Measurements from ENCODE around the gene CDK15.
"Not testable (repeated sequence)": the region's sequence is repeated elsewhere in the genome, so short reads cannot be mapped to it uniquely, and the experiment has no call there.

Gene CDK15

DNA sequence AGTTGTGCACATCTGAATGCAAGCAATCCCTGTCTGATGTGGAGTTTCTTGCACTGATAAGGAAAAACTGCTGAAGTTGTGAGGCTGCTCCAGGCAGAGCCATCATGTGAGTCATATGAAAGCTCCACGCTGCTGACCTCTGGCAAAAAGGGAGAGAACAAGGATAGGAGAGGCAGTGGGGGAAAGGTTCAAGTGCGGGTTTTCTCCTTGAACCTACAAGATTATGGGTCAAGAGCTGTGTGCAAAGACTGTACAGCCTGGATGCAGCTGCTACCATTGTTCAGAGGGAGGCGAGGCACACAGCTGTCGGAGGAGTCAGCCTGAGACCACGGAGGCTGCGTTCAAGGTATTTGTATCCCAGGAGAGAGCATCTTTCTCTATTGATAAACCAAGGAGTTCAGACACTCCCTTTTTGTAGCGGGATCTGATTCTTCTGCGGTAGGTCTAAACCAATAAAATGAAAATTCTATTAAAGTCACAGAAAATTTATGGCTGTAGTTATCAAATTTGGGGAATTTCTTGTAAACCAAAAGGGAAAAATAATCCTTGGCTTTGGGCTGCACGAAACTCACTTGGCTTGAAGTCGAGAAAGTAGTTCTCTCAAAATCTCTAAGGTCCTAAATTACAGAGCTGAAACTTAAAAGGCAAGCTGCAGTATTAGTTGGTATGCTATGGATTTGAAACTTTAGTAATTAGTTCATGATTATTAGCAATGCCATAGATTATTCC lies at the start of gene CDK15:
TSS of gene CDK15 (plus strand) at position 96 of the 729 bp plus-strand sequence. CDS start at position 224, 128 bp downstream.
- no peak for DNase-seq

DNA sequence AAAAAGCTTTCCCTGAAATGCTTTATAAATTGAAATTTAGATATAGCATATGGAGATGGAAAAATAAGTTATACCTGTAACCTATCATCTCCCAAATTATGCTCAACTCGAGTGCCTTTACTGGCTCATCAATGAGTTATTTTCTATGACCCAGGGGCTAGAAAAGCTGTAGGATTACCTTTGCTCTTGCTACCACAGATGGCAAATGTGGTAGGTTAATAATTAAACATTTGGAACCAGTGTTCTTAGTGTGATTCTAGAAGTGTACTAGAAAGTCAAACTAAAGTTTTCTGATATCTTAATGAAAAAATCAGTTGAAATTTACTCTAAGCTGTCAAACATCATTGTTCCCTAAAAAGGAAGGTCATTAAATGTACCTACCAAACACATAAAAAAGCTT lies 48.1 kb upstream of the CDK15 start:
- DNase-seq, result no peak

DNA sequence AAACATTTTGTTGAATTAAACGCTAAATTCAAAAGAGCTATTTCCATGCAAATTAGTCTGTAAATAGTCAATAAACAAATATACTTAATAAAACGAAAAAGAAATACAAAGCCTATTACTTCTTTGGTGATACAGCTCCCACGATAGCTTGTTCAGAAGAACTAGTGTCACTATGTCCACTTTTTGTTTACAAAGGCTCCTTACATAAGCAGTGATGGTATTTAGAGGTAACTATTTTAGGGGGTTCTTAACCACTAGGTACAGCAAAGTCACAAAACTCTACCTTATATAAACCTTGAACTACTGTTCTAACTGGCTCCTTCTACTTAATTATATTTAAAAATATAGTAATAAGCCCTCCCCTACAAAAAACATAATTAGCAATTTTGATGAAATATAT lies 47.5 kb upstream of the CDK15 start:
- DNase-seq, result no peak

DNA sequence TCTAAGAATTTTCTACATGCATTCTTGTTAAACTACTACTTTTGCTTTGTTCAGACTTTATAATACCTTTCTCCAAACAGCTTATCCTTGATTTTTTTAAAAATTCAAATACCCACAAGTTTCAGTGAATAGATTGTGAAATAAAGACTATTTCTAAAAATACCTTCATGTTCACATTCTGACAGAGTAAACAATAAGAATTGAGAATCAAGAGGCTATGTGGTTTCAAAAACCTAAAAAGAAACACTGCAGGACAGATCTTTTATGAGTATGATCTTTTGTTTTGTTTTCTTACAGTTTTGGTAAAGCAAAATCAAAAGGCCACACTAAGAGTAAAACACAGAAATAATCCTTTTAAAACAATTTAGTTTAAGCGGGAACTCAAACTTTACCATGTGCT lies 46.8 kb upstream of the CDK15 start:
- DNase-seq, result no peak

DNA sequence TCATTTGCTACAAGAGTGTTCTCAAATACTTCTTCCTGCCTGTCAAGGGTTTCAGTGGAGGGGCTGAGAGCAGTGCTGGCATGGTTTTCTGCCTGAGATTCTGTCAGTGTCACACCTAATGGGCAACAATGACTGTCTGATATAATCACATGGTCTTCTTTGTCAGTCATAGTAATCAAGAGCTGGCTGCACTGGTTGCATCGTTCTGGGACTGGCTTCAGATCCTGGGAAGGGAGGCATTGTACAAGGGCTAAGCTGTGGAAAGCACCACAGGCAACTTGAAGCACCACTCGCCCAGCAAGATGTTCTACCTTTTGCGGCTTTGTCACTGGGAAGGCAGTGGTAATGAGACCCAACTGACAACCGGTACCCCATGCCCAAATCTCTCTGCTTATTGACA lies 45.2 kb upstream of the CDK15 start:
- no peak for DNase-seq

DNA sequence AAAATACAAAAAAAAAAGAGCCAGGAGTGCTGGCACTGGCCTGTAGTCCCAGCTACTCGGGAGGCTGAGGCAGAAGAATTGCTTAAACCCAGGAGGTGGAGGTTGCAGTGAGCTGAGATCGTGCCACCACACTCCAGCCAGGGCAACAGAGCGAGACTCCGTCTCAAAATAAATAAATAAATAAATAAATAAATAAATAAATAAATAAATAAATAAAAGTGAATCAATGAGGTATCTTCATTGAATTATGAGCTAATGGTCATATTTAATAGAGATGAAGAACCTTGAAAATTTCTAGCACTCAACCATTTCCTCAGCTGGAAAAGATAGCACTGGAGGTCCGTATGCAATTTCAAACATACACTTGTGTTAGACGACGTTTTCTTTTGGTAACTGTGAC lies 41.9 kb upstream of the CDK15 start:
- DNase-seq, result not testable (repeated sequence)

DNA sequence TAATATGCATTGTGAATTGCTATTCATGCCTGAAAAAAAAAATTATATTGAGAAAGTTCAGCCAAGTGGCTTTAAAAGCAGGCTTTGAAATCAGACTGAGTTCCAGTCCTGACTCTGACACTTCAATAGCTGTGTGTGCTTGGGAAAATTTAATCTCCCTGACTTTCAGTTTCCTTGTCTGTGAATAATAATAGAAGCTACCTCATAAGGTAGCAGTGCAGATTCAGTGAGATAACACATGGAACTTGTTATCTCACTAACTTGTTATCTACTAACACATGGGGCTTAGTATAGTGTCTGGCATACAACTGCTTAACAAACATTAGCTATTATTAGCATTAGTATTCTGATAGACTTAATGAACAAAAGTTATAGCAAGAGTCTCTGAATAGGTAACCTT lies 40.5 kb upstream of the CDK15 start:
- DNase-seq, result no peak

DNA sequence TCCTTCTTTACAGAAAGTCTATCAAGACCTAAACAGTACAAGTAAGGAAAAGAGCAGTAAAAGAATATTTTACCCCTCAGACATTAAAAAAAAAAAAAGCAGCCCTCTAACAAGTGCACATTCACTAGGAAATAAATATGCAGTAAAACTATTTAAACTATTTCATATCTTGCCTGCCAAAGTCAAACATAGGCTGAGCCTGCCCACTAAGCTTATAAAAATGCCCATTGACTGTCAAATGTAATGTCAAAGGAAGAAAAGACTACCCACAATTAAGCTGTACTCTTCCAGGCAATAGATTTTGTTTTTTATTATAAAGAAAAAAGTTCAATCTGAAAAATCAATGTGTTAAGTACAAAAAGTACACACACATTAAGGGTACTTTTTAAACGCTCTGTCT lies 37.4 kb upstream of the CDK15 start:
- DNase-seq, result no peak

DNA sequence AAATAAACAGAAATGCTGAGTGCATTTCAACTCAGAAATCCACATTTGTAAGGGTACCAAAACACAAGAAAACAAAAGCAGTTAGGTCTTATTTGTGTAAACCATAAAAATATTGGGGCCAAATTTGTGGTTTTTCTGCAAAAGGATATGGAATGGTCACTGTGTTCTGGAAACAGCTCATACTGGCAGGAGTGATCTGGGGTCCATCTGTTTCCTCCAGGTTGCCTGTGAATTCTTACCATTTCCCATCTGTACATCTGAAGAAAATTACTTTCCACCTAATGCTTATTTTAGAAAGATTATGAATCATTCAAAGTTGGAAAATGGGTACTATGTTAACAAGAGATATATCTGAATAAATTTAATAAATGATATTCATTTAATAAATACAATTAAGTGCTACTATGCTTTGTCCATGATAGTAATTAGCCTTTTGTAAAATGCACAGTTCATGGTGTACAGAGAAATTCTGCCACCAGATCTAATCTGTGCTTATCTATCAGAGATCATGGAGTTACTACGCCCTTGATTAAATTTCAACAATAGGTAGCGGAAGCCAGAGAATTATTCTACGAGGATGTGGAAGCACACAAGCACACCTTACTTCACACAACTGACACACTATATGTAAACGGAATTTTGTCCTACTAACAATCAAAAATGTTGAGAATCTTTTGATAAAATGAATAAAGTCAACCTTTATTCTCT lies 36.5 kb upstream of the CDK15 start:
- no peak for DNase-seq

DNA sequence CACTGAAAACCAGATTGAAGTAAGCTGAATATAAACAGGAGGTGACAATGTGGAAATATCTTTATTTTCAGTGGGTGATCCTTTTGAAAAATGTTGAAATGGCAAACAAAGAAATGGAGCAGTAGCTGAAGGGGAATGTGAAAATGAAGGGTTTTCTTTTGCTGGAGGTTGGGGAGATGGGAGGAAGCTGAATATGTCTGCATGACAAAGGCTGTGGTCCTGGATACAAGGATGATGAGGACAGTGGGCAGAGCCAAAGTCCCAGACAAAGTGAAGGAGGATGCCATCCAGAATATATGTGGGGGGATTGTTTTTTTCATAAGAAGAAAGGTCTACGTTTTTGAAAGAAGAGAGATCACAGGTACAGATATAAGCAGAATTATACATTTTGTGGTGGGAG lies 32.3 kb upstream of the CDK15 start:
- DNase-seq, result no peak

DNA sequence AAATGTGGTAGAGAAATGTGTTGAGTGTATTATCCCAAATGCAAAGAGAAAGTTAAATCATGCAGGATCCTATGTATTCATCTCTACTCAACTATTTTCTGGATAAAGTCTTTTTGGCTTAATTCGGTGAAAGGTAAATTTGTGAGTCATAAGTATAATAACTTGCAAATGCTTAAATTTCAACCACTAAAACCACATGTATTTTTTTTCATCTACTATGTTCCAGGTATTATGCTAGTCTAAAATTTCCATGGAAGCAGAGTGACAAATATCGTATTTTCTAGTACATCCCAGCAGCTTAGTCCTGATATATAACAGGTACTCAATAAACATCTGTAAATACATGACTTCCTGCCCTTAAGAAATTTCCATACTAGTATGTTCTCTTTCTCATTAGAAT lies 31.8 kb upstream of the CDK15 start:
- no peak for DNase-seq

DNA sequence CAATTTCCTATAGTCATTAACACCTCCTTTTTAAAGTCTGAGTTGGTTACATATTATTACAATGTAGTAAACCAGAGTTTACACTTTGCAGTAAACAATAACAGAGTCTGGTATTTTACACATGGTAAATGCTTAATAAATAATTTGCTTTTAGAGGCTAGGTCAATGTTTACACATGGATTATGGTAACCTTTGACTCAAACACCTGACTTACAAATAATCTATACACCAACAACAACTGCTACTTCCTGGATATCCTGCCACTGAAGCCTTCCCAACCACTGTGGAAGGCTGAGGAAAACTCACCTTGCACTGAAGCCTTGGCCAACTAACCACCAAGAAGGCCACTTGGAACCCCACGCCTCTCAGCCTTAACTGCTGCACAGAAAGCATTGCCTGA lies 31.0 kb upstream of the CDK15 start:
- no peak for DNase-seq

DNA sequence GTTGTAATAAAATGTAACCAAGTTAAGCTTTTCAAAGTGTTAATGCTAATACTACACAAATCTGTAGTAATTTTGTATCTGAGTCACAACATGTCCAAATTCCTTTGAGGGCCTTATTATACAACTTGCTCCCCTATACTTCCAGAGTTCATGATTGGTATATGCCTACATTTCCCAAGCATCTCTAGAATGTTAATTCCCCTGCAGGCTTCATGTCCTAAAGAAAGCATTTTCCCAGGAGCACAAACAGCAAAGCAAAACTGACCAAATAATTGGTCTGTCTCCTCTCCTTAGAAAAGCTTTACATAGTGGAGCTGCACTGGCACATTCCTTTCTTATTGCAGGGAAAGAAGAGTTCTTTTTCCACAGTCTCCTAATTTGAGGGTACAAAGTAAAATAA lies 29.3 kb upstream of the CDK15 start:
- no peak for DNase-seq

DNA sequence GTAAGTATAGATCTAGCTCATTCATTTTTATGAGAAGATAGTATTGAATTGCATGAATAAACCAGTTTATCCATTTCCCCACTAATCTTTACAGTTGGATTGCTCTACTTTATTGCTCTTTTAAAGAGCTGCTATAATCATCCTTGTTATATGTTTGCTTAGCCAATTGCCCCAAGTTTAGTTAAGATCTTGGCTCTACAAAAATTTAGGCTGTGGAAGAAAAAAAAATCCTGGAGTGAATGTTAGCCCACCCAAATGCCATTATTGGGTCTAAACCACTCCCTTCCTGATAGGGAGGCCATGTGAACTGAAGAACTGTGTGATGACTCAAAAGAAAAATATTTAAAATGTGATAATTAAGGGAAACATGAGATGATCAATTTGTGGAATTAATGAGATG lies 28.5 kb upstream of the CDK15 start:
- no peak for DNase-seq

DNA sequence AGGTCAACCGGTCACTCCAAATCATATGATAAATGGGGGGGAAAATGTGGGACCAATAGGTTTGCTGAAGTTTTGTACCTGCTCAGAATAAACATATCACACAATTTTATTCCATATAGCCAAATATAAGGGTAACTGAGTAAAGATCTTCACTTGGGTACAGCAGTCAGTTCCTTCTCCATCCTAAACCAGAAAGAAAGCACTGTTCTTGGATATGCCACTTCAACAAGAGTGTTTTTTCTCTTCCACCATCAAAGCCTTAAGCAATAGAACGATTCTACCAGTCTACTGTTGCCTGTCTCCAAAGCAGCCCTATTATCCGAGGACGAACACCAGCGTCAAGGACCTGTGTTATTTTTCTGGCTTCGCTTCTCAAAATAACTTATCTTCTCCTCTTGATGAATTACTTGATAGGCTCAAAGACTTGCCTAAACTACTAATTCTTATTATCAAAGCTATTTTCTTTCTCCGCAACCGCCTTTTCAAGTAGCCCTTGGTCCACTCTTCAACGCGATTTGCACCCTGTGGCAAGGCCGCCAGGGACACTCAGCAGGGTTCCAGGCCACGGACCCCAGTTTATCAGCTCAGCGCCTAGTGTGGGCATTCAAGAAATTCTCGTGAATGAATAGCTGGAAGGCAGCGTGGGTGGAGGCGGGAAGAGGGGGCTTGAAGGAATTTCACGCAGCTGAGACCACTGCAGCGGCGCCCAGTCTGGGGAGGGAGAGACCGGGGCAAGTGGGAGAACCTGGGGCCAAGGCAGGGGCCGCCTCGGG lies 26.2 kb upstream of the CDK15 start:
- no peak for DNase-seq

DNA sequence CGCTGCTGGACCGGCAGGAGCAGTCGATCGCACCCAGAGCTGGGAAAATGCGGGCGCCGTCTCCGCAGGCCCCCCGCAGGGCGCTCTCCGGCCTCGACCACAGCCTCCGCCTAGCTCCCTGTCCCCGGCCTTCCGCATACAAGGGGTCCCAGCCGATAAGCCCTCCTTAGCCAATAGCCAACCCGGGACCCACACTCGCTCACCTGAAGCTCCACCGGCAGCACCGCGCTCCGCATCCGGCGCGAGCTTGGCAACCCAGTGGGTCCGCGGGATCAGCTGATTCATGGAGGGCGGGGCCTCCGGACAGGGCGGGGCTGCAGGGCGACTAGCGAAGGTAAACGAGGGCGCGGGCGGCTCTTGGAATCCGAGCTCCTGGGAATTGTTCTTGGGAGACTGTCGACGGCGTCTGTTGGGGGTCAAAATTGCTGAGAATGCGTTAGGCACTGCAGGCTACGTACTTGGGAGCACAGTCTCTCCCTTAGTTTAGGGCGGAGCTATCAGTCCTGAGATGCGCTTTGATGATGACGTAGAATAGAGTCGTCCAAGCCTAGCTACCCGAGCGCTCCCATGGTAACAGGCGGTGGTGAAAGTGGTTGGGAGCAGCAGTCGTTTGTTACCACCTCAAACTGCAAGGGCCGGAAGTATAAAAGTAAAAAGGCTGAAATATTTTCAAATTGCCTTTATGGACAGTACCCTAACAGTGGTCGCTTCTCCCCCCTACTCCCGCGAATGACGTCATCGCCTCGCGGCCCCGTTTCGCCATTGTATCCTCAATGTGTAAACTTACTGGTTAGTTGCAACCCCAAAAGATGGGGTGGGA lies 25.5 kb upstream of the CDK15 start, which contains the start of gene ALS2:
TSS of gene ALS2 (minus strand) at position 260 of the 820 bp plus-strand sequence. CDS start 12,048 bp downstream, outside the sequence.
- DNase-seq, result peak; percentile 89

DNA sequence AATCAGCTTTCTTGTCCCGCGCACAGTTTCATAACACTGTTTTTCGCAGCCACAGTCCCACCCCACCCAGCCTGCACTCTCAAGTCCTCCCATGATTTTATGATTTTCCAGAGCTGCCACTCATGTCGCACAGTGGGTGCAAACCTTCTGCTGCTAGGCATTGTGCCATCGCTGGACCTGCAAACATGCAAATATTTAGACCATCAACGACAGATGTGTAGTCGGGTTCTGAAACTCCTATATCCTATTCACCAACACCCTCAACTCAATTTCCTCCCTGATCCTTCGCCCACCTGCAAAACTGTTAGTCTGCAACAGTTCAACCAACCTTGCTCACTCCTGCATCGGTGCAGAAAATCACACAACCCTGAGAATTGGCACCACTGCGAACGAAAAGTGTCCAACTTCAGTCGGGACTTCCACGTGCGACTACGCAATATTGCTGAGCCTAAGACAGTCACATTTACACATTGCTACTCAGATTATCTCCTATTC lies 24.7 kb upstream of the CDK15 start:
- no peak for DNase-seq

DNA sequence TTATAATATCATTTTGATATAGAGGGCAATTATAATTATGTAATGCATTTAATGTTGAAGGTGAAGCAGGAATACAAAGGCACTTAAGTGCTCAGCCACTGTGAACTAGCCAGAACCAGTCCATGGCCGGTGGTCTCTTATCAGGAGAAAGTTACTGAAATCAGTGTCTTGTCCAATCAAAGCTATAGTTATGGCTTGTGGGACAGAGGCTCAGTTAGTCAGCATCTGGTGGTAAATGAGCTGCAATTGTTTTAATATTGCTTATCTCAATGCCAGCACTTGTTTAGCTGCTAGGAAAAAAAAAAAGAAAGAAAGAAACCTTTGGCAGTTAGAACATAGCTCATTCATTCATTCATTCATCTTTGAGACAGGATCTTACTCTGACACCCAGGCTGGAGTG lies 21.8 kb upstream of the CDK15 start:
- no peak for DNase-seq

DNA sequence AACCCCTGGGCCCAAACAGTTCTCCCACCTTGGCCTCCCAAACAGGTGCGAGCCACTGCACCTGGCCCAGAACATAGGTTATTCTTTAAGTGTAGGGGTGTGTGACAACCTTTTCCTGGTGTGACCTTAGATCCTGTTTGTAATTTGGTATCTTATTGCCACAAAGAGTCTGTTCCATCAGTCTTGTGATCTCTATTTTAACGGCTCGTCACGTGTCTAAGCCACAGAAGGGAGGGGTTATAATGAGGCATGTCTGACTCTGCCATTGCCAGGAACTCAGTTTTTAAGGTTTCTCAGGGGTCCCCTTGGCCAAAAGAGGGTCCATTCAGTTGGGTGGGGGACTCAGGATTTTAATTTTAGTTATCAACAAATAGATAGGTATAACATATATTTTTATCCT lies 21.2 kb upstream of the CDK15 start:
- DNase-seq, result no peak

DNA sequence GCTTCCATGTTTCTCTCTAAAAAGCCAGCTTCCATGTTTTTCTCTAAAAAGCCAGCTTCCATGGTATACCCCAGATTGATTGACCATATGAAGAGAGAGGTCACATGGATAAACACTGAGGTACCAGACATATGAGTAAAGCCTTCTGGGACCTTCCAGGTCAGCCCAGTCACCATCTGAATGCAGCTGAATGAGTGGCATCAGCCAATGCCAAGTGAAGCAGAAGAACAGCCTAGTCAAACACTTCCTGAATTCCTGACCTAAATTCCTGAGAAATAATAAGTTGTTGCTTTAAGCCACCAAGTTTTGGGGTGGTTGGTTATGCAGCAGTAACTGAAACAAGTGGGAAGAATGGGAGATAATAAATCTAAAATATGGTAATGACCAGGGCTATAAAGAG lies 19.9 kb upstream of the CDK15 start:
- no peak for DNase-seq

DNA sequence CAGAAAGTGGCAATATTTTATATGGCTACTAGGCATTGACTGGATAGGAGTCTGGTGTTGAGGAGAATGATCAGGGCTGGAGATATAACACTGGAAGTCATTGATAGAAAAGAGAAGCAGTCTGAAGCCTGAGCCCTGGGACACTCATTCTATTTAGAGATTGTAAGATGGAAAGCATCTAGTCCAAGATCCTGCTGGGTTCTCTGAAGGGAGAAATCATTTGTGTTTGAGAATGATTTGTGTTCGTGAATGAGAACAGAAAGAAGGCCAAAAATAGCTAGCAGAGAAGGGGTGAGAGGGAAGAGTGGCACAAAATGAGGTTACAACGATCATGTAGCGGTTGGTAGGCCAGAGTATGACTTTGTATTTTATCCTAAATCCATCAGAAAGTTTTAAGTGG lies 18.0 kb upstream of the CDK15 start:
- DNase-seq, result no peak

DNA sequence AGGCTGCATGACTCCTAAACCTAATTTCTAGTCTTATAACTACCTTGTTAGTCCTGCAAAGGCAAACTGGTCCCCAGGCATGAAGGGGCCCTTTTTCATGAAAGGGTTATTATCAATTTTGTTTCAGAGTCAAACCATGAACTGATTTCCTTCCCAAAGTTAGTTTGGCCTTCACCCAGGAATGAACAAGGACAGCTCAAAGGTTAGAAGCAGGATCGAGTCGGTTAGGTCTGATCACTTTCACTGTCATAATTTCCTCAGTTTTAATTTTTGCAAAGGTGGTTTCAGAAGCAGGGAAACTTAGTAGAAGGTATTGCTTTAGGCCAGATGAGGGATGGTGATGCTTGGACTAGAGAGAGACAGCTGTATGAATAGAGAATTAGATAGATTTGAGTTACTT lies 16.9 kb upstream of the CDK15 start:
- no peak for DNase-seq

DNA sequence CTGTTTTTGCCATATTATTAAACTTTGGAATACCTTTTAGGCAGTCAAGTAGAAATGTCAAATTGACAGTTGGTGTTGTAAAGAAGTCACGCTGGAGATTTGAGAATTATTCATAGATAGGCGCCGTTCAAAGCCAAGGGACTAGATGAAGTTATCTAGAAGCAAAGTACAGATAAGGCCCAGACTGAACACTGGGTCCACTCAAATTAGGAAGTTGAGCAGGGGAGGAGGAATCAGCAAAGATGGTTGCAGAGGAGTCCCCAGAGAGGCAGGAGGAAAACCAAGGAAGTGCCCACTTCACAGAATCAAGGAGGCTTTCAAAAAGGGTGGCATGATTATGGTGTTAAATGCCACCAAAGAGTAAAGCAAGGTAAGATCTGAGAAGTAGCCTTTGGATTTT lies 16.0 kb upstream of the CDK15 start:
- DNase-seq, result no peak

Measured in CD4-positive, alpha-beta T cell treated with Interleukin-4 for 4 hours (primary cell).